ENCODE results near the gene NLK.
A peak's percentile ranks its signal among the peaks of the same experiment; 100 is the strongest.

DNA sequence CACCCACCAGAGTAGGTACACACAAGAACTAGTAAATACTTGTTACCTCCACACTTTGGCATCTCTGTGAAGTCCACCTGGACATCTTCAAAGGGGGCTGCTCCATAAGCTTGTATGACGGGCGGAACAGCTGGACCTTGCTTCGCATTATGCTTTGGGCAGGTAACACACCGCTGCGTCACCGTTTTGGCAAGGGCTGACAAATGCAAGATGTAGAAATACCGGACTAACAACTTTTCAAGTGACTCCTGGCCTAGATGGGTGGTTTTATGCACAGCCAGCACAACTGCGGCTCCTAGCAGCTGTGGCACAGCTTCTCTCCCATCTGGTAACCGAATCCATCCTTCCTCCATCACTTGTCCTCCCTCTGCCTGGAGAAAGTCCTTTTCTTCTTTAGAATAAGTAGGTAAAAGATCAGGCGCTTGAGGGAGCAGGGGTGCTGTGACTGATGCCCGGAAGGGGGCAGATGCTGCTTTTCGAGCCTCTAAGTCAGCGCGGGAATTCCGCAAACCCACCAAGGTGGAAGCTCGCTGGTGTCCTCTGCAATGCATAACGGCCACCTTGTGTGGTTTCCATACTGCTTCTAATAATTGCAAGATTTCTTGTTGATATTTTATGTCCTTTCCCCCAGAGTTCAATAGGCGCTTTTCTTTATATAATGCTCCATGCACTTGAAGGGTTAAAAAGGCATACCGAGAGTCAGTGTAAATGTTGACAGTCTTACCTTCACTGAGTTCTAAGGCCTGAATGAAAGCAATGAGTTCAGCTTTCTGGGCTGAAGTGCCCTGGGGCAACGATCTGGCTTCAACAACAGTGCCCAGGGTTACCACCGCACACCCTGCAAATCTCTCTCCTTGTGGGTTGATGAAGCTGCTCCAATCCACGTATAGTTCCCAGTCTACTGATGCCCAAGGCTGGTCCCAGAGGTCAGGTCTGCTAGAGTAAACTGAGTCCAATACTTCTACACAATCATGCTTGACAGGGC lies 191.7 kb downstream of the NLK start:
- TF ChIP-seq, protein P1, sequence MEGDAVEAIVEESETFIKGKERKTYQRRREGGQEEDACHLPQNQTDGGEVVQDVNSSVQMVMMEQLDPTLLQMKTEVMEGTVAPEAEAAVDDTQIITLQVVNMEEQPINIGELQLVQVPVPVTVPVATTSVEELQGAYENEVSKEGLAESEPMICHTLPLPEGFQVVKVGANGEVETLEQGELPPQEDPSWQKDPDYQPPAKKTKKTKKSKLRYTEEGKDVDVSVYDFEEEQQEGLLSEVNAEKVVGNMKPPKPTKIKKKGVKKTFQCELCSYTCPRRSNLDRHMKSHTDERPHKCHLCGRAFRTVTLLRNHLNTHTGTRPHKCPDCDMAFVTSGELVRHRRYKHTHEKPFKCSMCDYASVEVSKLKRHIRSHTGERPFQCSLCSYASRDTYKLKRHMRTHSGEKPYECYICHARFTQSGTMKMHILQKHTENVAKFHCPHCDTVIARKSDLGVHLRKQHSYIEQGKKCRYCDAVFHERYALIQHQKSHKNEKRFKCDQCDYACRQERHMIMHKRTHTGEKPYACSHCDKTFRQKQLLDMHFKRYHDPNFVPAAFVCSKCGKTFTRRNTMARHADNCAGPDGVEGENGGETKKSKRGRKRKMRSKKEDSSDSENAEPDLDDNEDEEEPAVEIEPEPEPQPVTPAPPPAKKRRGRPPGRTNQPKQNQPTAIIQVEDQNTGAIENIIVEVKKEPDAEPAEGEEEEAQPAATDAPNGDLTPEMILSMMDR (IDR thresholded peaks at IDR 0.05): peak in 4 of 7 experiments; percentile 8 to 29 (median 20)
- TF ChIP-seq POLR2A (IDR thresholded peaks at IDR 0.05): peak; percentile 82 to 93 (median 93)

All from body of pancreas (tissue), 4 donors.